NT2/D1 (cell line): ENCODE results near the gene CDC6.

Experiments
- DNase-seq: peaks from one replicate; pipeline ENCODE4 v3.0.0-alpha.2; 2011; ENCODE audit warnings: low read depth, low spot score
- H3K27me3 ChIP-seq: 2 replicates; pipeline ENCODE4 v1.6.0; 2011; ENCODE audit warnings: mild to moderate bottlenecking; ENCODE audit not compliant: insufficient read length, insufficient read depth
- H3K36me3 ChIP-seq: 2 replicates; pipeline ENCODE4 v1.6.1; 2011; ENCODE audit warnings: mild to moderate bottlenecking, low read length, mixed read lengths; ENCODE audit not compliant: insufficient read depth, insufficient read length
- H3K4me1 ChIP-seq: 2 replicates; pipeline ENCODE4 v1.5.1; 2011; ENCODE audit not compliant: insufficient read depth, insufficient read length
- H3K4me3 ChIP-seq: 2 replicates; pipeline ENCODE4 v1.5.1; 2011; ENCODE audit warnings: low read depth; ENCODE audit not compliant: insufficient read length
- H3K9ac ChIP-seq: 2 replicates; pipeline ENCODE4 v1.6.0; 2011; ENCODE audit warnings: low read depth; ENCODE audit not compliant: insufficient read length
- H3K9me3 ChIP-seq: 2 replicates; pipeline ENCODE4 v1.5.1; 2011; ENCODE audit warnings: mild to moderate bottlenecking, low read length; ENCODE audit not compliant: insufficient read depth
- SUZ12 ChIP-seq: IDR thresholded peaks from 2 replicates; pipeline ENCODE4 v1.6.1; 2011; ENCODE audit not compliant: insufficient read length, insufficient read depth; ENCODE audit errors: extremely low read depth
- YY1 ChIP-seq: IDR thresholded peaks from 2 replicates; pipeline ENCODE4 v1.6.1; 2011; ENCODE audit not compliant: insufficient read length, insufficient read depth
- ZNF274 ChIP-seq: IDR thresholded peaks from 2 replicates; pipeline ENCODE4 v1.6.1; 2011; ENCODE audit warnings: mild to moderate bottlenecking, low read depth, low read length

CDC6 gene

DNA sequence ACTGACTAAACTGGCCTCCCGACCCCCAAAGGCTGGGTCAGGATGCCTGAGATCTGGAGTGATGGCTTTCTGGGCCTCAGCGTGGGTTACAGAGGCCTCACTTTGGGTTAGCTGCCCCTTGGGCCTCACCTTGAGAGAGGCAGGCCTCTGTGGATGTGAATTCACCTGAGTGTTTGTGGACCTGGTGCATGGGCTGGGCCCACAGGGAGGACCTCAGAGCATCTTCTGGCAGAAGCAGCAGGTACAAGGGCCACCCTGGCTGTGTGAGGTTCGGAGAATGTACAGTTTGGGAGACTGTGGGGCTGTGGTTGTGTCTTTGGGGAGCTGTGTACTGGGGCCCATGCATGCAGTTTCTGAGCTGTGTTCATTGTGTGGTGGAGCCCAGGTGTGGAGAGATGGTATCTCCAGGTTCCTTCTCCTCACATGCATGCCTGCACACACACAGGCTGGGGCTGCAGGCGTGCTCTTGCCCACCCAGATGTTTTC is 39.6 kb downstream of the CDC6 start:
- Histone ChIP-seq H3K4me3 (no peak overlapping the region), H3K4me1 (peaks cover 32% of the 10 kb centered on the region), H3K9me3 (no peaks in the 10 kb centered on the region), H3K27me3 (no peaks in the 10 kb centered on the region), H3K9ac (no peak overlapping the region), H3K36me3 (peaks cover 22% of the 10 kb centered on the region)
- no peak for TF ChIP-seq SUZ12
- TF ChIP-seq YY1, result no peak
- no peak for TF ChIP-seq ZNF274
- DNase-seq, result no peak

- no peak overlapping the region for H3K4me3 ChIP-seq
- peaks cover 28% of the 10 kb centered on the region for H3K4me1 ChIP-seq
- no peaks in the 10 kb centered on the region for H3K27me3 ChIP-seq
These were observed 40.2 kb downstream of the CDC6 start for GRCh38 chr17:40327735-40328385.

DNA sequence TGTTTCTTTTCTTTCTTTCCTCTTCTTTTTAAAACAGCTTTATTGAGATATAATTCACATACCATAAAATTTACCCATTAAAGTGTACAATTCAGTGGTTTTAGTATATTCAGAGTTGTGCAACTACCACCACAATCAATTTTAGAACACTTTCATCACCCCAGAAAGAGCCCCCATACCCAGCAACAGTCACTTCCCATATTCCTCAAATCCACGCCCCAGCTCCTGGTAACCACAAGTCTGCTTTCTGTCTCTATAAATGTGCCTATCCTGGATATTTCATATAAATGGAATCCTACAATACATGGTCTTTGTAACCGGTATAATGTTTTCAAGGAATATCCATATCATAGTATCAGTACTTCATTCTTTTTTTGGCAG is 40.7 kb downstream of the CDC6 start:
- H3K9me3 ChIP-seq, result no peaks in the 10 kb centered on the region
- peaks cover 32% of the 10 kb centered on the region for H3K36me3 ChIP-seq
- peaks cover 25% of the 10 kb centered on the region for H3K4me1 ChIP-seq
- DNase-seq, result no peak
- H3K9ac ChIP-seq, result no peak overlapping the region
- no peaks in the 10 kb centered on the region for H3K27me3 ChIP-seq
- TF ChIP-seq ZNF274, result no peak
- no peak for TF ChIP-seq YY1
- no peak for TF ChIP-seq SUZ12
- H3K4me3 ChIP-seq, result no peak overlapping the region

More at GRCh38 chr17:40327735-40328385, 40.2 kb downstream of the CDC6 start:
- DNase-seq, result no peak
- H3K9ac ChIP-seq, result no peak overlapping the region
- peaks cover 28% of the 10 kb centered on the region for H3K36me3 ChIP-seq
- no peaks in the 10 kb centered on the region for H3K9me3 ChIP-seq
- no peak for TF ChIP-seq ZNF274
- TF ChIP-seq YY1, result no peak
- TF ChIP-seq SUZ12, result no peak

GRCh38 chr17:40329839-40330794 is 42.4 kb downstream of the CDC6 start:
- Histone ChIP-seq H3K4me1 (peaks cover 24% of the 10 kb centered on the region), H3K27me3 (no peaks in the 10 kb centered on the region), H3K9ac (no peak overlapping the region), H3K9me3 (no peaks in the 10 kb centered on the region), H3K36me3 (peaks cover 31% of the 10 kb centered on the region), H3K4me3 (no peak overlapping the region)
- no peak for DNase-seq
- TF ChIP-seq ZNF274, result no peak
- TF ChIP-seq YY1, result no peak
- no peak for TF ChIP-seq SUZ12

DNA sequence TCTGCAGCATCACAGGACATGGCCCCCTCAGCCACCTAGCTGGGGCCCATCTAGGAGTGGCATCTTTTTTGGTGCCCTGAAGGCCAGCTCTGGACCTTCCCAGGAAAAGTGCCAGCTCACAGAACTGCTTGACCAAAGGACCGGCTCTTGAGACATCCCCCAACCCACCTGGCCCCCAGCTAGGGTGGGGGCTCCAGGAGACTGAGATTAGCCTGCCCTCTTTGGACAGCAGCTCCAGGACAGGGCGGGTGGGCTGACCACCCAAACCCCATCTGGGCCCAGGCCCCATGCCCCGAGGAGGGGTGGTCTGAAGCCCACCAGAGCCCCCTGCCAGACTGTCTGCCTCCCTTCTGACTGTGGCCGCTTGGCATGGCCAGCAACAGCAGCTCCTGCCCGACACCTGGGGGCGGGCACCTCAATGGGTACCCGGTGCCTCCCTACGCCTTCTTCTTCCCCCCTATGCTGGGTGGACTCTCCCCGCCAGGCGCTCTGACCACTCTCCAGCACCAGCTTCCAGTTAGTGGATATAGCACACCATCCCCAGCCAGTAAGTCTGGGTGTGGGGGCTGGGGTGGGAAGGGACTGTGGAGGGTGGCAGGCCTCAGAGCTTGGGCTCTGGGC is 43.3 kb downstream of the CDC6 start:
- Histone ChIP-seq H3K4me3 (no peak overlapping the region), H3K9me3 (no peaks in the 10 kb centered on the region), H3K4me1 (peaks cover 22% of the 10 kb centered on the region), H3K9ac (no peak overlapping the region), H3K27me3 (peaks cover 3% of the 10 kb centered on the region), H3K36me3 (peaks cover 31% of the 10 kb centered on the region)
- DNase-seq, result no peak
- TF ChIP-seq ZNF274, result no peak
- TF ChIP-seq SUZ12, result no peak
- no peak for TF ChIP-seq YY1

DNA sequence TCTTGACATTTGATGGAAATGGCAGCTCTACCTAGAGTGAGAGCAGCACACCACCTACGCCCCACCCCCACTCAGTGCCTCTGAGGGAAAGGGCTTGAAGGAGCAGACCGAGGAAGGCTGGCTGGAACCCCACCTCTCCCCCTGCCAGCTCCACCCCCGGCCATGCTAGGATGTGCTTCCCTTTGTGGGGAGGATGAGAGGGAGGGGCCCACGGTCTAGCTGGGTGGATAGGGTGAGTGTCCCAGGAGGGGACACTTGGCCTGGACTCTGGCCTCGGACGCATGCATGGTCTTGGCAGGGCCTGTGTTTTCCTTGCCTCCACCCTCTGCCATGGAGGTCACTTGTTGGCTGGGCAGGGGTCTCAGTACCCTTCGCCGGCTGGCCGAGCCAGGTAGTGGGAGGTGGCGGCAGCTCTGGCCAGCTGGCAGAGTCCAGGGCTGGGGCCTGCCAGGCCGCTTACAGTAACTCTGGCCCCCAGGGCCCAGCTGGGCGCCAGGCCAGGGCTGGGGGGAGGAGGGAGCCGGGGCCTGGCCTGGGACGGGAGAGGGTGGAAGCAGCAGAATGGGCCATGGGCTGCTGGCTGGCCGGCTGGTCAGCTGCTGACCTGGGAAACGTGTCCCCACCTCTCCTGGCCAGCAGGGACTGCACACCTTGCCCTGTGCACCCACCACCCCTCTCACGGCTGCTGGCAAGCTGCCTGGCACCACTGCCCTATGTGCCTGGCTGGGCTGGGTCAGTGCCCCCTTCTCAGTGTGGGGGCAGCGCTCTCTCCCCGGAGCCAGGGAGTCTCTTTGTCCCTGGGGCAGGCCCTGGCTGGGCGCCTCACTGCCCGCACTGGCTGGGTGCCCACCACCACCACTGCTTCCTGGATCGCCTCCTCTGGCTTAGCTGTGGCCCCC is 44.3 kb downstream of the CDC6 start:
- Histone ChIP-seq H3K4me1 (peaks cover 20% of the 10 kb centered on the region), H3K4me3 (no peak overlapping the region), H3K27me3 (peaks cover 3% of the 10 kb centered on the region), H3K9me3 (no peaks in the 10 kb centered on the region), H3K9ac (no peak overlapping the region), H3K36me3 (peaks cover 31% of the 10 kb centered on the region)
- no peak for DNase-seq
- no peak for TF ChIP-seq SUZ12
- no peak for TF ChIP-seq YY1
- no peak for TF ChIP-seq ZNF274
